WTC11 (cell line): Measurements from ENCODE around the gene CELSR1. TPM values are rescaled to one million over a fixed set of nuclear protein-coding genes. Genes with fewer than 3 reads are reported as not detected.

Experiments
- ATAC-seq: fragments of 200-7000 bp; cut with Tn5 transposase; 2 replicates; pipeline ENCODE4 v1.10.0; 2021; ENCODE audit warnings: mild to moderate bottlenecking, moderate library complexity
- CTCF ChIA-PET: fragments of 300-600 bp; sonication (Branson Sonifier 250); formaldehyde crosslinking; loops from one replicate; lab custom pipeline; 2021; ENCODE audit warnings: antibody characterized with exemption; lab: Charles Lee
- POLR2A ChIA-PET: fragments of 350-600 bp; sonication (Branson Sonifier 250); formaldehyde crosslinking; loops from one replicate; lab custom pipeline; 2021; ENCODE audit warnings: antibody characterized with exemption; lab: Charles Lee
- DNase-seq: peaks from one replicate; pipeline ENCODE4 v3.0.0; 2021; ENCODE audit warnings: low spot score
- H3K27ac Mint-ChIP-seq: 2 replicates; pipeline ENCODE4 v1.8.0; 2021; ENCODE audit warnings: mixed read lengths
- H3K27me3 Mint-ChIP-seq: 2 replicates; pipeline ENCODE4 v1.8.0; 2021; ENCODE audit warnings: low read depth, mild to moderate bottlenecking, moderate library complexity, mixed read lengths
- H3K36me3 Mint-ChIP-seq: 2 replicates; pipeline ENCODE4 v1.8.0; 2021; ENCODE audit warnings: mixed read lengths
- H3K4me1 Mint-ChIP-seq: 2 replicates; pipeline ENCODE4 v1.8.0; 2022; ENCODE audit warnings: mixed read lengths
- H3K4me3 Mint-ChIP-seq: 2 replicates; pipeline ENCODE4 v1.8.0; 2021; ENCODE audit warnings: mild to moderate bottlenecking, moderate library complexity, mixed read lengths
- H3K9me3 Mint-ChIP-seq: 2 replicates; pipeline ENCODE4 v1.8.0; 2021; ENCODE audit warnings: mixed read lengths
- CREB1 ChIP-seq: sonication (generic); formaldehyde crosslinking; IDR thresholded peaks from 2 replicates; pipeline ENCODE4 v1.8.0; 2023; ENCODE audit warnings: mild to moderate bottlenecking, missing genetic modification reagents
- ETV6 ChIP-seq: sonication (generic); formaldehyde crosslinking; IDR thresholded peaks from 2 replicates; pipeline ENCODE4 v1.8.1; 2022; ENCODE audit warnings: mild to moderate bottlenecking, missing genetic modification reagents
- KAT7 ChIP-seq: sonication (generic); formaldehyde crosslinking; IDR thresholded peaks from 2 replicates; pipeline ENCODE4 v1.8.1; 2023; ENCODE audit warnings: missing genetic modification reagents, mild to moderate bottlenecking, borderline replicate concordance
- NFATC4 ChIP-seq: fragments of 250-450 bp; sonication (Bioruptor Pico); IDR thresholded peaks from 2 replicates; pipeline ENCODE4 v1.9.0; 2021; ENCODE audit warnings: mild to moderate bottlenecking
- SOX15 ChIP-seq: fragments of 250-450 bp; sonication (Bioruptor Pico); IDR thresholded peaks from 2 replicates; pipeline ENCODE4 v1.9.0; 2021; ENCODE audit warnings: mild to moderate bottlenecking
- SP1 ChIP-seq: sonication (generic); formaldehyde crosslinking; conservative IDR thresholded peaks from 2 replicates; pipeline ENCODE4 v1.8.1; 2022; ENCODE audit warnings: missing genetic modification reagents
- TCF7 ChIP-seq: sonication (generic); formaldehyde crosslinking; IDR thresholded peaks from 2 replicates; pipeline ENCODE4 v1.8.0; 2022; ENCODE audit warnings: mild to moderate bottlenecking, low read depth, missing genetic modification reagents, moderate library complexity
- ZBTB21 ChIP-seq: sonication (generic); formaldehyde crosslinking; IDR thresholded peaks from 2 replicates; pipeline ENCODE4 v1.8.1; 2023; ENCODE audit warnings: mild to moderate bottlenecking, missing genetic modification reagents, borderline replicate concordance
- ZNF138 ChIP-seq: sonication (generic); formaldehyde crosslinking; conservative IDR thresholded peaks from 2 replicates; pipeline ENCODE4 v1.8.1; 2022; ENCODE audit warnings: mild to moderate bottlenecking, moderate library complexity, missing genetic modification reagents
- ZNF232 ChIP-seq: sonication (generic); formaldehyde crosslinking; IDR thresholded peaks from 2 replicates; pipeline ENCODE4 v1.8.0; 2022; ENCODE audit warnings: mild to moderate bottlenecking, missing genetic modification reagents
- ZNF263 ChIP-seq: sonication (generic); formaldehyde crosslinking; IDR thresholded peaks from 2 replicates; pipeline ENCODE4 v1.8.1; 2022; ENCODE audit warnings: low read depth, mild to moderate bottlenecking, moderate library complexity, missing genetic modification reagents
- ZNF423 ChIP-seq: fragments of 250-450 bp; sonication (Bioruptor Pico); IDR thresholded peaks from 2 replicates; pipeline ENCODE4 v2.1.2; 2022; ENCODE audit warnings: mild to moderate bottlenecking, moderate library complexity
- total RNA-seq: library from RNA; stranded (reverse); gene quantifications from 3 replicates; pipeline ENCODE4 v1.2.3, GENCODE V29; 2021
- TF ChIP-seq, protein P1 (sequence below): sonication (generic); formaldehyde crosslinking; conservative IDR thresholded peaks from 2 replicates; pipeline ENCODE4 v1.8.1; 2022; ENCODE audit warnings: mild to moderate bottlenecking, missing genetic modification reagents
- TF ChIP-seq, protein P2 (sequence below): sonication (generic); formaldehyde crosslinking; IDR thresholded peaks from 2 replicates; pipeline ENCODE4 v1.8.1; 2023; ENCODE audit warnings: mild to moderate bottlenecking, missing genetic modification reagents, moderate library complexity
- TF ChIP-seq, protein P3 (sequence below): fragments of 250-450 bp; sonication (Bioruptor Pico); IDR thresholded peaks from 2 replicates; pipeline ENCODE4 v1.9.0; 2021; ENCODE audit warnings: mild to moderate bottlenecking, borderline replicate concordance
- TF ChIP-seq, protein P4 (sequence below): fragments of 250-450 bp; sonication (Bioruptor Pico); IDR thresholded peaks from 2 replicates; pipeline ENCODE4 v1.9.0; 2021; ENCODE audit warnings: moderate library complexity, mild to moderate bottlenecking, inconsistent platforms, borderline replicate concordance
- TF ChIP-seq, protein P5 (sequence below): sonication (generic); formaldehyde crosslinking; IDR thresholded peaks from 2 replicates; pipeline ENCODE4 v1.8.1; 2022; ENCODE audit warnings: missing genetic modification reagents, borderline replicate concordance

The CELSR1 gene
- total RNA-seq, 1 experiment from 2014 or later, result 16.8 TPM

DNA sequence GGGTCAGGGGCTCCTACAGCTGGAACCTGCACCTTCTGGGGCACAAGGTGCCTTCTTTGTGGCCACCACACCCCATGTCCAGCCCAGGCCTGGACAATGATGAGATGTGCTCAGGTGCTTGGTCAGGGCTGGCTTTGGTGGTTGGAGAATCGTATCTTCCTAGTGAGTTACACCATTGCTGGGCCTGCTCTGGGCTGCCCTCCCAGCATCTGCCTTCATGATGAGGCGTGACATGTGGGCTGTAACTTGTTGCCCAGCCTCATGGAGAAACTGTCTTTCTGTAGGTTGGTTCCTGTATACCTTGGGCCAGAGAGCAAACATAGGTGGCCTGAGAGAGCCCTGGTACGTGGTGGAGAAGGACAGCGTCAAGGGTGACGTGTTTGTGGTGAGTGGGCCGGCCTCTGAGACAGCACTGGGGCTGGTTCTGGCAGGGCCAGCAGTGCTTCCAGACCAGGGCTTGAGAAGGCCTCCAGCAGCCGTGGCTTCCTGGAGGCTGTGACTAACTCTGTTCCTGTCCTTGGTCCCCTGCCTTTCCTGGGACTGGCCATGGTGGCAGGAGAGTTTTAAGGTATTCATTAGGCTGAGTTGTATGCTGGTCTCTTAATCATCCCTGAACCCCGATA lies 183.8 kb downstream of the CELSR1 start:
- POLR2A ChIA-PET, result no interaction called here
- H3K4me1 Mint-ChIP-seq, result no peaks in the 10 kb centered on the region
- no peak overlapping the region for H3K27ac Mint-ChIP-seq
- no peaks in the 10 kb centered on the region for H3K9me3 Mint-ChIP-seq
- peaks cover 44% of the 10 kb centered on the region for H3K36me3 Mint-ChIP-seq
- TF ChIP-seq TCF7 (CRISPR knock-in tag), result no peak
- H3K27me3 Mint-ChIP-seq, result no peaks in the 10 kb centered on the region
- DNase-seq (no peak), ATAC-seq (no peak)
- CTCF ChIA-PET, result interaction anchor here (1.4 to 3.1 kb wide), 2 partner anchors 14 to 189 kb away, joined by 4 to 15 read pairs; no protein-coding TSS in a partner anchor
- H3K4me3 Mint-ChIP-seq, result no peak overlapping the region

DNA sequence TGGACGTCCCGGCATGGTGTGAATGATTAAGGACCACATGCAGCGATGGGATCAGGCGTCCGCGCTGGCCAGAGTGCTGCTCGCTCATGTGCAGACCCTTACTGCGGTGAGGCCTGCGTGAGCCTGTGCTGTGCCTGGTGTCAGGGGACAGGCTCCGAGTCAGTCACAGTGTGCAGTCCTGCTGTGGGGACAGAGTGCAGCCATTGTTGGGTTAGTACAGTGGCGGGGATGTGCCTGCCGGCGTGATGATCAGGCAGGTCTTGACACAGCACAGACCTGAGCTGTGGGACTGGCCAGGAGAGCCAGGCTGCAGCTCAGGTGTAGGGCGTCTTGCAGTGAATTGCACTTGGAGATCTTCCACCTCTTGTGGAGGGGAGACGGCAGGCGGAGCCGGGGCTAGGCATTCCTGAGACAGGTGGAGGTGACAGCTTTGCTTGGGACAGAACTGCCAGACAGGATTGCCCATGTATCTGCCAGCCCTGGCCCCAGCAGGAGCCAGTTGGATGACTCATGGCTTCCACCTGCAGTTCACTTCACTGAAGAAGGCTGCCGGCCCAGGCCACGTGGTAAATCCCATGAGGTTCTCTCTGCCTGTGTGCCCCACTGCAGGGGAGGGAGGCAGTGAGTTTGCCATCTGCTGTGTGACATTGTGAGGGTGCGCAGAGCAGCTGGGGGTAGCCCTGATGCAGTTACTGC lies 184.6 kb downstream of the CELSR1 start:
- no peaks in the 10 kb centered on the region for H3K4me1 Mint-ChIP-seq
- H3K27ac Mint-ChIP-seq, result peak overlapping the region; percentile 72; the same call in 1 of the 2 replicates
- CTCF ChIA-PET, result interaction anchor here (1.4 to 3.1 kb wide), 2 partner anchors 15 to 190 kb away, joined by 4 to 15 read pairs; no protein-coding TSS in a partner anchor
- no peaks in the 10 kb centered on the region for H3K9me3 Mint-ChIP-seq
- POLR2A ChIA-PET, result no interaction called here
- H3K4me3 Mint-ChIP-seq, result no peak overlapping the region
- no peaks in the 10 kb centered on the region for H3K27me3 Mint-ChIP-seq
- TF ChIP-seq KAT7 (CRISPR knock-in tag), result no peak
- no peak for TF ChIP-seq ZNF423 (CRISPR knock-in tag)
- no peak for TF ChIP-seq ZNF263 (CRISPR knock-in tag)
- no peak for TF ChIP-seq CREB1 (CRISPR knock-in tag)
- TF ChIP-seq, protein P1, sequence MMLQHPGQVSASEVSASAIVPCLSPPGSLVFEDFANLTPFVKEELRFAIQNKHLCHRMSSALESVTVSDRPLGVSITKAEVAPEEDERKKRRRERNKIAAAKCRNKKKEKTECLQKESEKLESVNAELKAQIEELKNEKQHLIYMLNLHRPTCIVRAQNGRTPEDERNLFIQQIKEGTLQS, result no peak
- no peak for TF ChIP-seq ZNF138 (CRISPR knock-in tag)
- no peak for TF ChIP-seq SOX15
- TF ChIP-seq, protein P2, sequence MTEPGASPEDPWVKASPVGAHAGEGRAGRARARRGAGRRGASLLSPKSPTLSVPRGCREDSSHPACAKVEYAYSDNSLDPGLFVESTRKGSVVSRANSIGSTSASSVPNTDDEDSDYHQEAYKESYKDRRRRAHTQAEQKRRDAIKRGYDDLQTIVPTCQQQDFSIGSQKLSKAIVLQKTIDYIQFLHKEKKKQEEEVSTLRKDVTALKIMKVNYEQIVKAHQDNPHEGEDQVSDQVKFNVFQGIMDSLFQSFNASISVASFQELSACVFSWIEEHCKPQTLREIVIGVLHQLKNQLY (CRISPR knock-in tag), result no peak
- TF ChIP-seq, protein P3, sequence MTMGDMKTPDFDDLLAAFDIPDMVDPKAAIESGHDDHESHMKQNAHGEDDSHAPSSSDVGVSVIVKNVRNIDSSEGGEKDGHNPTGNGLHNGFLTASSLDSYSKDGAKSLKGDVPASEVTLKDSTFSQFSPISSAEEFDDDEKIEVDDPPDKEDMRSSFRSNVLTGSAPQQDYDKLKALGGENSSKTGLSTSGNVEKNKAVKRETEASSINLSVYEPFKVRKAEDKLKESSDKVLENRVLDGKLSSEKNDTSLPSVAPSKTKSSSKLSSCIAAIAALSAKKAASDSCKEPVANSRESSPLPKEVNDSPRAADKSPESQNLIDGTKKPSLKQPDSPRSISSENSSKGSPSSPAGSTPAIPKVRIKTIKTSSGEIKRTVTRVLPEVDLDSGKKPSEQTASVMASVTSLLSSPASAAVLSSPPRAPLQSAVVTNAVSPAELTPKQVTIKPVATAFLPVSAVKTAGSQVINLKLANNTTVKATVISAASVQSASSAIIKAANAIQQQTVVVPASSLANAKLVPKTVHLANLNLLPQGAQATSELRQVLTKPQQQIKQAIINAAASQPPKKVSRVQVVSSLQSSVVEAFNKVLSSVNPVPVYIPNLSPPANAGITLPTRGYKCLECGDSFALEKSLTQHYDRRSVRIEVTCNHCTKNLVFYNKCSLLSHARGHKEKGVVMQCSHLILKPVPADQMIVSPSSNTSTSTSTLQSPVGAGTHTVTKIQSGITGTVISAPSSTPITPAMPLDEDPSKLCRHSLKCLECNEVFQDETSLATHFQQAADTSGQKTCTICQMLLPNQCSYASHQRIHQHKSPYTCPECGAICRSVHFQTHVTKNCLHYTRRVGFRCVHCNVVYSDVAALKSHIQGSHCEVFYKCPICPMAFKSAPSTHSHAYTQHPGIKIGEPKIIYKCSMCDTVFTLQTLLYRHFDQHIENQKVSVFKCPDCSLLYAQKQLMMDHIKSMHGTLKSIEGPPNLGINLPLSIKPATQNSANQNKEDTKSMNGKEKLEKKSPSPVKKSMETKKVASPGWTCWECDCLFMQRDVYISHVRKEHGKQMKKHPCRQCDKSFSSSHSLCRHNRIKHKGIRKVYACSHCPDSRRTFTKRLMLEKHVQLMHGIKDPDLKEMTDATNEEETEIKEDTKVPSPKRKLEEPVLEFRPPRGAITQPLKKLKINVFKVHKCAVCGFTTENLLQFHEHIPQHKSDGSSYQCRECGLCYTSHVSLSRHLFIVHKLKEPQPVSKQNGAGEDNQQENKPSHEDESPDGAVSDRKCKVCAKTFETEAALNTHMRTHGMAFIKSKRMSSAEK (CRISPR knock-in tag), result no peak
- TF ChIP-seq, protein P4, sequence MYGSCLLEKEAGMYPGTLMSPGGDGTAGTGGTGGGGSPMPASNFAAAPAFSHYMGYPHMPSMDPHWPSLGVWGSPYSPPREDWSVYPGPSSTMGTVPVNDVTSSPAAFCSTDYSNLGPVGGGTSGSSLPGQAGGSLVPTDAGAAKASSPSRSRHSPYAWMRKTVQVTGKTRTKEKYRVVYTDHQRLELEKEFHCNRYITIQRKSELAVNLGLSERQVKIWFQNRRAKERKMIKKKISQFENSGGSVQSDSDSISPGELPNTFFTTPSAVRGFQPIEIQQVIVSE (CRISPR knock-in tag), result no peak
- TF ChIP-seq, protein P5, sequence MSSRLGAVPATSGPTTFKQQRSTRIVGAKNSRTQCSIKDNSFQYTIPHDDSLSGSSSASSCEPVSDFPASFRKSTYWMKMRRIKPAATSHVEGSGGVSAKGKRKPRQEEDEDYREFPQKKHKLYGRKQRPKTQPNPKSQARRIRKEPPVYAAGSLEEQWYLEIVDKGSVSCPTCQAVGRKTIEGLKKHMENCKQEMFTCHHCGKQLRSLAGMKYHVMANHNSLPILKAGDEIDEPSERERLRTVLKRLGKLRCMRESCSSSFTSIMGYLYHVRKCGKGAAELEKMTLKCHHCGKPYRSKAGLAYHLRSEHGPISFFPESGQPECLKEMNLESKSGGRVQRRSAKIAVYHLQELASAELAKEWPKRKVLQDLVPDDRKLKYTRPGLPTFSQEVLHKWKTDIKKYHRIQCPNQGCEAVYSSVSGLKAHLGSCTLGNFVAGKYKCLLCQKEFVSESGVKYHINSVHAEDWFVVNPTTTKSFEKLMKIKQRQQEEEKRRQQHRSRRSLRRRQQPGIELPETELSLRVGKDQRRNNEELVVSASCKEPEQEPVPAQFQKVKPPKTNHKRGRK (CRISPR knock-in tag), result no peak
- no peak for TF ChIP-seq ETV6 (CRISPR knock-in tag)
- no peak for TF ChIP-seq NFATC4
- no peak for TF ChIP-seq ZNF232 (CRISPR knock-in tag)
- no peak for TF ChIP-seq ZBTB21 (CRISPR knock-in tag)
- TF ChIP-seq SP1 (CRISPR knock-in tag), result no peak
- ATAC-seq, result no peak
- peaks cover 52% of the 10 kb centered on the region for H3K36me3 Mint-ChIP-seq
- no peak for DNase-seq
